Hematopoietic multipotent progenitor cell treated with erythropoietin and hydrocortisone succinate and interleukin-3 and kit ligand, for 4 days (in vitro differentiated cells): ENCODE results near the gene RASGRF1.
"Not testable (repeated sequence)": the region's sequence is repeated elsewhere in the genome, so short reads cannot be mapped to it uniquely, and the experiment has no call there.

Experiments used
- DNase-seq: peaks from one replicate; pipeline ENCODE4 v3.0.0-alpha.2; 2015

The RASGRF1 gene

DNA sequence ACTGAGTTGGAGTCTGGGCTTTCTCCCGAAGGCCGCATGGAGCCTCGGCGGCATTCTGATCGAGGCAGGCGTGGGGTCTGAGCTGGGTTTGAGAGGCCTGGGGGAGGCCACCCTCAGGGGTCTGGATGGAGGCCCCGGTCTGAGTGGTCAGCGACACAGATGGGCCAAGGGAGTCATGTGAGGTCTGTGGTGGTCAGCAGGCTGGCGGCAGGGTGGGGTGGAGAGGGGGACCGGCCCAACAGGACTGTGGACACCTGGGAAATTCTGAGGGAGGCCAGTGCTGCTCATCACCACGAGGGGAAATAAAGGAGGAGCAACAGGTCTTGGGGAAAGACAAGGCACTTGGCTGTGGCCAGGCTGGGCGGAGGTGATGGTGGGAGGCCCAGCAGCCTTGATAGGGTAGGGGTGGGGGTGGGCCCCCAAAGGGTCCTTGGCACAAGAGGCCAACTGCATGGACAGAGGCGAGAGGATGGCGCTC lies 161.9 kb downstream of the RASGRF1 start:
- no peak for DNase-seq

DNA sequence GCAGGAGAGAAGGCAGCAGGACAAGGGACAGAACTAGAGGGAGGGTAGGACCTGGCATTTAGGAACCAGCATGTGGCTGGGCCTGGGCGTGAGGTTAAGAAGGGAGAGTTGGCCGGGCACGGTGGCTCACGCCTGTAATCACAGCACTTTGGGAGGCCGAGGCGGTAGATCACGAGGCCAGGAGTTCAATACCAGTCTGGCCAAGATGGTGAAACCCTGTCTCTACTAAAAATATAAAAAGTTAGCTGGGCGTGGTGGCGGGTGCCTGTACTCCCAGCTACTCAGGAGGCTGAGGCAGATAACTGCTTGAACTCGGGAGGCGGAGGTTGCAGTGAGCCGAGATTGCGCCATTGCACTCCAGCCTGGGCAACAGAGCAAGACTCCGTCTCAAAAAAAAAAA lies 162.4 kb downstream of the RASGRF1 start:
- DNase-seq: not testable (repeated sequence)

- peak; percentile 27 for DNase-seq
Observed at GRCh38 chr15:78927077-78927790, 163.3 kb downstream of the RASGRF1 start.

GRCh38 chr15:78925956-78926743 lies 164.4 kb downstream of the RASGRF1 start:
- DNase-seq: no peak

- no peak for DNase-seq
Observed at GRCh38 chr15:78925076-78925624, 165.4 kb downstream of the RASGRF1 start.

- no peak for DNase-seq
Observed at GRCh38 chr15:78923480-78924360, 166.9 kb downstream of the RASGRF1 start.

DNA sequence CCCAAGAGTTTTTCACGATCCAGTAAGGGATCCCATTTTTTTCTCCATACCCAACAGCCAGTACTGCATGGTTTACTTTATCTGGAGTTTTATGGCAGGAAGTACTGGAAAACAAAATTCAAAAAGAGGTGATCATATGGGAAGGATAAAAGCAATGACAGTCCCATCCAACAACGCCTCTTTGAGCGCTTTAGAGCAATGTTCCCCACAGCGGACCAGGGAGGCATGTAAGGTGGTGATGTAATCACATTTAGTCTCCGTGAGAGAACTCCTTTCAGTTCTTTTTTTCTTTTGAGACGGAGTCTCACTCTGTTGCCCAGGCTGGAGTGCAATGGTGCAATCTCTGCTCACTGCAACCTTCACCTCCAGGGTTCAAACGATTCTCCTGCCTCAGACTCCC lies 167.6 kb downstream of the RASGRF1 start:
- DNase-seq: no peak

DNA sequence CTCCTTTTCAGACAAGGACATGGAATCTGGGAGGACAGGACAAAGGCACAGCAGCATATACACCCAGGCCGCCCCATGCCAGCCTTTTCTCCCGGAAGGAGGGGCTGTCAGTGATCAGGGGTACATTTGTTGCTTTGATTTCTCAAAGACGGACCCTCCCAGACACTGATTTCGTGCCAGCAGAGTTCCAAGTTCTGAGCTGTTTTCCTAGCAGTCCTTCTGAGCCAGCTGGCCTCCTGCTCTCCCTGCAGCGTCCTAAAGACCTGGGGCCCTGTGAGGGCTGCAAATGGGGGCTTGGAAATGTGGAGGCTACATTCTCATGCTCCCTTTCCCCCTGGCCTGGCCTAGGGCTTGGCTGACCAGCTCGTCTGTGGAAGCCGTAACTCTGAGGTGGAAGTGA lies 168.1 kb downstream of the RASGRF1 start:
- no peak for DNase-seq

DNA sequence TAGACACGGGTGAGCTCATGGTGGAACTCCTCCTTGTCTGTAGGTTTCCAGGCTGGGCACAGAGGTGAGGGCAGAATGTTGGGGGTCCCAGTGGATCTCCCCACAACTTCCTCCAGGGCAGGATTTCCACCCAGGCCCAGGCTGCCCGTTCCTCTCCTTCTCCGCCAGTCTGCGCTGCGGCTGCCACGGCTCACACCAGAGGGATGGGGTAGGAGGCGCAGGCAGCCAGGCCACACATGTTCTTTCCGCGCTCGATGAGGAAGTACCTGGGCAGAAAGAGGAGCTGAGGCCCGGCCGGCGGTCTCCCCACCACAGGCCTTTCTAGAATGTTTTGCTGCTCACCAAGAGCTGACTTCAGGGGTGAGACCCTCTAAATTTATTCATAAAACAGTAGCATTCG lies 168.6 kb downstream of the RASGRF1 start:
- no peak for DNase-seq

DNA sequence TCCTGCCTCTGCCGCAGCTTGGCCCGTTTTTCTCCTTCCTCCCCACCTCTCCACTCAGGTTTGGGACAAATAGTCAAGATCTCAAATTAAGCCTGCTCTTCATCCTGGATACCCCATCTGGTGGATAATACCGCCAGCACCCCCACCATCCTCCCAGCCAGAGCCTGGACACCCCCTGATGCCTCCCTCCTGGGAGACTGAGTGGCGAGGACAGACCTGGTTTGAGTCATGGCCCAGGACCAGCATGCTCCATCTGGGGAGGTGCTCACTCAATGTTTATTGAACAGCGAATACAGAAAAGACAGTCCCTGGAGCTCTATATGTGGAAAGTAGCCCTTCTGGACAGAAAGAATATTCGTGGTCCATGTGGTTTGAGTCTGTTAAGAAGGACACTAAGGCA lies 169.1 kb downstream of the RASGRF1 start:
- DNase-seq: no peak

DNA sequence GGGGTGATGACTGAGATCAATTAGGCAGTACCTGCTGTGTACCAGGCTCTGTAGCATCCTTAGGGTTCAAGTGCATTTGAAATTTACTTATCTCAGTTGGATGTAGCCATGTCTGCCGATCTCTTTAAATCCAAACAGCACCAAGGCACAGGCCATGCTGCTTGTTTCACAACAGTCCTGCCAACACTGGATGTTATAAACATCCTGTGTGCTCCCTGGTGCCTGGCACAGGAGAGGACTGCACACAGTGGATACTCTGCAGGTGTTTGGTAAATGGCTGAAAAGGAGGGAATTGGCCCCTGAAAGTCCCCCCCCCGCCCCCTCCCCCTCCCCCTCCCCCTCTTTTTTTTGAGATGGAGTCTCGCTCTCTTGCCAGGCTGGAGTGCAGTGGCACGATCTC lies 172.7 kb downstream of the RASGRF1 start:
- no peak for DNase-seq

DNA sequence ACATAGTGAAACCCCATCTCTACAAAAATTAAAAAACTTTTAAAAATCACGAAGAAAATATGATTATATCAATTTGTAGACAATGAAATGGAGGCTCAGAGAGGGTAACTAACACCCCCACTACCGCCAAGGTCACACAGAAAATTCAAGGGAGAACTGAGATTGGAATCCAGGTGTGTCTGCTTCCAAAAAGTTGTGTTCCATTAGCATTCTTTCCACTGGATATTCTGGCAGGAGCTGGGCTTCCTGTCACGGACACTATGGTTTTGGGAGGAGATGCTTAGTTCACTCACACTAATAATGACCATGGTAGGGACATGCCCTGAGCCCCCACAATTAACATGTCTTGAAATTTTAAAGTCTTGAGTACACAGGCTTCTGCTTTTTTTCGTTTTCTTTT lies 174.5 kb downstream of the RASGRF1 start:
- DNase-seq: no peak

DNA sequence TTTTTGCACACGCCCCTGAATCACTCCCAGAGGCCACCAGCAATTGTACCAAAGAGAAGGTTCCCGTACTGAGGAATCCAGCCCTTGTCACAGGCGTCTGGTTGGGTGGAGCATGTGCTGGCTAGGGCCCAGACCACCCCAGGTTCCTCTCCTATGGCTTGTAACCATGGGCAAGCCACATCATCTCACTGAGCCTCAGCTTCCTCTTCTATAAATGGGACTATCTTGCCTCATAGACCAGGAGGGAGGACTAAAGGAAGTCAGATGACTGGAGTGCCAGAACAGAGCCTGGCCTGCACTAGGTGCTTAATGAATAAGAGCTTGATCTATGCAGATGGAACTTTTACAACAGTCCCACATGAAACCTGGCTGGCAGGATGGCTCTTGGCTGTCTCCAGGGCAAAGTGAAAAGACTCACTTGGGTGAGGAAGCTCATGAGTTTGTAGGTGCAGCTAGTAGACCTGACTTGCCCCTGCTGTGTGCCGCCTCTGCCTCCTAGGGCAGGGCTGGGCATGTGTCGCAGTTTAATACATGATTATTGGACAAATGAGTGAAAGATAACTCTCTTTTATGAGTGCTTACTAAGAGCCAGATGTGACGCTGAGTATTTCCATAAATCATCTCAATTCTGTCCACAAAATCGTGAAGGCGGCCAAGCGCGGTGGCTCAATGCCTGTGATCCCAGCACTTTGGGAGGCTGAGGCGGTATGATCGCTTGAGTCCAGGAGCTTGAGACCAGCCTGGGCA lies 175.1 kb downstream of the RASGRF1 start:
- DNase-seq: peak; percentile 84

- DNase-seq: peak; percentile 31
Observed at GRCh38 chr15:78914027-78914764, 176.4 kb downstream of the RASGRF1 start.

GRCh38 chr15:78913012-78913411 lies 177.6 kb downstream of the RASGRF1 start:
- DNase-seq: no peak

- no peak for DNase-seq
Observed at GRCh38 chr15:78912316-78912715, 178.3 kb downstream of the RASGRF1 start.

DNA sequence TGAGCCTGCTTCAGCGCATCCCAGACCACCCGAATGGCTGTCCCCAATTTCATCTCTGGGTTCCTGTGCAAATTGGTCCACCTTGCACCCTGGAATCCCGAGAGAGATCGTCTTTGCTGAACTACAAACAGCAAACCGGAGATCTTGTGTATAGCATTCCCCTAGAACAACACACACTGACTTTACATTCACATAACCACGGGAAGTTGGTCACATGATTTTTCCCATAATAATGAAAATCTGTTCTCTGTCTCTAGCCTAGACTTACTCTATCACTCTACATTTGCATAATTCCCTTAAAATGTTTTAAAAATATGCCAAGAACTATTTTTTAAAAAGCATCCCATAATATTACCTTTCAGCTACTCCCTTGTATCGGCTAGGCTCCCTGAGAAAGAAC lies 180.3 kb downstream of the RASGRF1 start:
- no peak for DNase-seq
